Skin epidermis (tissue), 12 donors: ENCODE measurements around the gene DACH1.

Experiments used
- H3K27ac ChIP-seq, 21 experiments: fragments of 200-600 bp; sonication (generic) in 11 of 21; one replicate each; pipeline ENCODE4 v1.5.0; 2020; ENCODE audit warnings: mild to moderate bottlenecking in 3 of 21, inconsistent platforms in 2 of 21, moderate library complexity in 2 of 21
- H3K4me3 ChIP-seq, 7 experiments: fragments of 200-600 bp; sonication (generic) in 2 of 7; one replicate each; pipeline ENCODE4 v1.5.0; 2020; ENCODE audit warnings: inconsistent platforms in 2 of 7, mild to moderate bottlenecking in 2 of 7, moderate library complexity in 1 of 7

Gene DACH1

GRCh38 chr13:71469626-71470025 is 397.4 kb downstream of the DACH1 start:
- Histone ChIP-seq H3K4me3 (no peak overlapping the region), H3K27ac (no peak overlapping the region)

- Histone ChIP-seq H3K27ac (no peak overlapping the region), H3K4me3 (no peak overlapping the region)
Measured at GRCh38 chr13:71464686-71465085, 402.3 kb downstream of the DACH1 start.

DNA sequence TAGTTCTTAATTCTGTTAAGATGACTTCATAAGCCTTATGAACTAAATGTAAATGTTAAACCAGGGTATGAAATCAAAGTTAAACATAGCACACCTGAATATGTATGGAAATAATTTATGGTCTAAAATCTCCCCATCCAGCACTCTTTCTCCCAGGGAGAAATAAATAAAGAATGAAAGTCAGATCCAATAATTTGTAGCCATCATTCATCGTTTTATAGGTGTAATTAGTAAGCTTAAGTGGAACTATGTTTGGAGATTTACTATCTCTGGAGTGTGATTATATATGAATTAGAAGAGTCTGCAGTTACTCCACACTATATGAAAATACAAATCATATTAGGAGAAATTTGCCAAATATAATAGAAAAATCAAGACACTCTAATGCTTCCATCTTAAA is 405.1 kb downstream of the DACH1 start:
- H3K4me3 ChIP-seq: no peak overlapping the region
- no peak overlapping the region for H3K27ac ChIP-seq

DNA sequence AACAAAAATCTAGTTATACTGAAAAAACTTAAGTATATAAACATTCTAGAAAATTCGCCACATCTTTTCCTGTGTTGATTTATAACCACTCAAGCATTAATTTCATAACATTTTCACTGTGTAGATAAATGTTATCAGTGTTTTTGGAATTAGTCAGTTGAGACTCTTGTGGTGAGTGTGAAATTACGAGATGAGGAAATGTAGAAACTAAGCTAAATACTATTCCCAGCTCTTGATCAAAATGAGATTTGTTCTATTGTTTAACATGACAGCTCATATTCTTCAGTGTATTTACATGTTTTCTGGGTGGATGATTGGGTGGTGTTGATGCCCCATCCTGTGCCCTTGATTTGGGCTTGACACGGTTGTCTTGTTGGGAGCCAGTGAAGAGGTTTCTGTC is 406.8 kb downstream of the DACH1 start:
- Histone ChIP-seq H3K27ac (no peak overlapping the region), H3K4me3 (no peak overlapping the region)

GRCh38 chr13:71459708-71460107 is 407.3 kb downstream of the DACH1 start:
- no peak overlapping the region for H3K4me3 ChIP-seq
- H3K27ac ChIP-seq: no peak overlapping the region

GRCh38 chr13:71457645-71458044 is 409.4 kb downstream of the DACH1 start:
- no peak overlapping the region for H3K4me3 ChIP-seq
- no peak overlapping the region for H3K27ac ChIP-seq

- no peak overlapping the region for H3K4me3 ChIP-seq
- H3K27ac ChIP-seq: no peak overlapping the region
Measured at GRCh38 chr13:71456136-71456535, 410.9 kb downstream of the DACH1 start.

GRCh38 chr13:71454509-71454908 is 412.5 kb downstream of the DACH1 start:
- H3K27ac ChIP-seq: no peak overlapping the region

GRCh38 chr13:71448080-71448630 is 418.8 kb downstream of the DACH1 start:
- no peak overlapping the region for H3K27ac ChIP-seq

More at GRCh38 chr13:71454509-71454908, 412.5 kb downstream of the DACH1 start:
- H3K4me3 ChIP-seq: no peak overlapping the region

DNA sequence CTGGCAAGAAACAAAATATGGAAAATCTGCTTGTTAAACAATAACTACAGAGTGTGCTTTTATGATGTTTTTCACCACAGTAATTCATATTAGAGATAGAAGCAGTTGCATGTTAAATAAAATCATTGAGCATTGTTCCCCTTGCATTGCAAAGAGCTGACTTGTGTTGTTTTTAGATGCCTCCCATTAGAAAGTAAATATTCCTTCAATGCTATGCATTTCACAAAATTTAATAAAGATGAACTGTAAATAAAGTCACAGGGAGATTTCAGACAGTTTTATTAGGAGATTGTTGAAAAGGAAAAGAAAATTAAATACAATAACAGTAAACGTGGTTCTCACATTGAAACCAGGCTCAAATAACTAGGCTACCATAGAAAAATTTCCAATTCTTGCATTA is 429.3 kb downstream of the DACH1 start:
- Histone ChIP-seq H3K27ac (no peak overlapping the region), H3K4me3 (no peak overlapping the region)

More at GRCh38 chr13:71448080-71448630, 418.8 kb downstream of the DACH1 start:
- H3K4me3 ChIP-seq: no peak overlapping the region

DNA sequence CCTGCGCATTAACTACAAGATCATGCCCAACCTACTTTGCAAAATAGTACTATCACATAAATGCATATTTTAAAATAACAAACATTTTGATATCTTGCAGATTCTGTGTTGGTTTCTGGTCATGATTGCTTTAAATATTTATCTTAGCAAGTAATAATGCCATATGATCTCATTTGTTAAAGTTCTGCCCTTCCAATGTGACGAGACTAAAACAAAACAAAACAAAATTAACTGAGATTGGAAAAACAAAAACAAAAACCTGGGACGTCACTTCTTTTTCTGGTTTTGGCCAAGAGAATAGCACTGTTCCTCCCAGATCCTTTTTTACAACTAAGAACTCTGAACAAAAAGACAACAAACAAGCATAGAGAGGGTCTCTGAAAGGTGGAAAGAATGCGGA is 436.3 kb downstream of the DACH1 start:
- Histone ChIP-seq H3K4me3 (no peak overlapping the region), H3K27ac (no peak overlapping the region)

- no peak overlapping the region for H3K4me3 ChIP-seq
- no peak overlapping the region for H3K27ac ChIP-seq
Measured at GRCh38 chr13:71417205-71417604, 449.8 kb downstream of the DACH1 start.

DNA sequence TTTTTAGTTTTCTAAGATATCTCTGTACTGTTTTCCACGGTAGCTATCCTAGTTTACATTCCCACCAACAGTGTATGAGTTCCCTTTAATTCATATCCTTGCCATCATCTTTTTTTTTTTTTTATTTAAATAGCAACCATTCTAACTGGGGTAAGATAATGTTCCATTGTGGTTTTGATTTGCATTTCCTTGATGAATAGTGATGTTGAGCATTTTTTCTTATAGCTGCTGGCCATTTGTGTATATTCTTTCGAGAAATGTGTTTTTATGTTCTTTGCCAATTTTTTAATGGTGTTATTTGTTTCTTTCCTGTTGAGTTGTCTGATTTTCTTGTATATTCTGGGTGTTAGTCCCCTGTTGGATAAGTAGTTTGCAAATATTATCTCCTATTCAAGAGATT is 454.8 kb downstream of the DACH1 start:
- no peak overlapping the region for H3K4me3 ChIP-seq
- H3K27ac ChIP-seq: no peak overlapping the region

GRCh38 chr13:71408416-71408815 is 458.6 kb downstream of the DACH1 start:
- H3K27ac ChIP-seq: no peak overlapping the region
- no peak overlapping the region for H3K4me3 ChIP-seq

DNA sequence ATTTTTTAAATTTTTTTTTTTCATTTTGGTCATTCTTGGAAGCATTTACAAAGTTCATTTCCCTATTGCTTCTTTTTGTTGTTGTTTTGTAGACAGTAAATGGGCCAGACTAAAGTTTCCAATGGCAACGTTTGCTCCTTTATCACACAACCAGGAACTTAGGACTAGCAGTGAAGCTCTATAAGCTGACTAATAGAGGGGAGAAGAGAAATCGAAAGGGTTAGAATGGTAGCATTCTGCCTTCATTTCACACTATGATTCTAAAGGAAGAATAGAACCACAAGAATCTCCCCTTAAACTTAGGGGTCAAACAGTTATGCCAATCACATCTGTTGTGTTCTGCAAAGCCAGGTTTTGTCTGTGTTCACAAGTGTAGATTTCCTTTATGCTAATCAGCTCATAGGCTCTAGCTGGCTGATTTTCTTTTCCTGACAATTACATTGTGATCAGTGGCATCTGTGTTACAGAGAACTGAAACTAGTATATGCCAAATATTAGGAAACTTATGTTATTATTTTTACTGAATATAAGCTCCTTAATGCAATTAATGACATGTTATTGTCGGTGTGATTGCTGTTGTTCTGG is 467.3 kb downstream of the DACH1 start:
- Histone ChIP-seq H3K27ac (no peak overlapping the region), H3K4me3 (no peak overlapping the region)

DNA sequence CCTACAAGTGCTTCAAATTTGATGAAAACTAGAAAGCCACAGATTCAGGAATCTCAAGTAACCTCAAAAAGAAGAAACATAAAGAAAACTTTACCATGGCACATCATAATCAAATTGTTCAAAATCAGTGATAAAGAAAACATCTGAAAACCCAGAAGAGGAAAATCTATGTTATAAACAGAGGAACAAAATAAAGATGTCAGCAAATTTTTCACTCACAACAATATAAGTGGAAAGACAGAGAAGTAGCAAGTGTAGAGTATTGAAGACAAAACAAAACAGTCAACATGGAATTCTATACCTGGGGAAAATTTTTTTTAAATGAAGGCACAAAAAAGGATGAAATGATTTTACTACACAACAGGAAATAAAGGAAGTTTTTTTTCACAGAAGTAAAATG is 470.9 kb downstream of the DACH1 start:
- Histone ChIP-seq H3K27ac (no peak overlapping the region), H3K4me3 (no peak overlapping the region)

- no peak overlapping the region for H3K4me3 ChIP-seq
Measured at GRCh38 chr13:71395053-71395452, 472.0 kb downstream of the DACH1 start.

DNA sequence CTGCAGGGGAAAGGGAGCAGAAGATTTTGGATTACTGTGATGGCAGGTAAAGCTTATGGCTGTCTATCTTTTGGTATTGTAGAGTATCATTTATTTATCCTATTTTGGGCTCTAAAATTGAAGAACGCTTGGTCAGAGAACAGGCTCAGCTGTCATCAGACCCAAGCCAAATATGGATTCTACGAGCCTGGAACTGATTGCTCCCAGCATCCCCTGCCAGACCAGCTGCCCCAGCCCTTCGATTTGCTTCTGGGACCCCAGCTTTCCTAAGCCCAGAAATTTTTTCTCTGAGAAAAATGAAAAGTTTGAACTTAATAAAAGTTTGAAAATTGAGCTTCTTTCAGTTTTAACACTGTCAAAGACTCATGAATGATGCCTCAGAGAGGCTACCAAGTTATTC is 472.8 kb downstream of the DACH1 start:
- H3K27ac ChIP-seq: no peak overlapping the region

More at GRCh38 chr13:71395053-71395452, 472.0 kb downstream of the DACH1 start:
- H3K27ac ChIP-seq: no peak overlapping the region

More for the DNA sequence above, 472.8 kb downstream of the DACH1 start:
- no peak overlapping the region for H3K4me3 ChIP-seq
